CD4-positive, alpha-beta T cell treated with Interleukin-6 for 4 hours (primary cell): ENCODE measurements around the gene AFF2.
"Not testable (repeated sequence)": the region's sequence is repeated elsewhere in the genome, so short reads cannot be mapped to it uniquely, and the experiment has no call there.

Source experiments
- DNase-seq: peaks from one replicate; pipeline ENCODE4 v3.0.0-alpha.2; 2020; ENCODE audit warnings: mixed read lengths

Gene AFF2

DNA sequence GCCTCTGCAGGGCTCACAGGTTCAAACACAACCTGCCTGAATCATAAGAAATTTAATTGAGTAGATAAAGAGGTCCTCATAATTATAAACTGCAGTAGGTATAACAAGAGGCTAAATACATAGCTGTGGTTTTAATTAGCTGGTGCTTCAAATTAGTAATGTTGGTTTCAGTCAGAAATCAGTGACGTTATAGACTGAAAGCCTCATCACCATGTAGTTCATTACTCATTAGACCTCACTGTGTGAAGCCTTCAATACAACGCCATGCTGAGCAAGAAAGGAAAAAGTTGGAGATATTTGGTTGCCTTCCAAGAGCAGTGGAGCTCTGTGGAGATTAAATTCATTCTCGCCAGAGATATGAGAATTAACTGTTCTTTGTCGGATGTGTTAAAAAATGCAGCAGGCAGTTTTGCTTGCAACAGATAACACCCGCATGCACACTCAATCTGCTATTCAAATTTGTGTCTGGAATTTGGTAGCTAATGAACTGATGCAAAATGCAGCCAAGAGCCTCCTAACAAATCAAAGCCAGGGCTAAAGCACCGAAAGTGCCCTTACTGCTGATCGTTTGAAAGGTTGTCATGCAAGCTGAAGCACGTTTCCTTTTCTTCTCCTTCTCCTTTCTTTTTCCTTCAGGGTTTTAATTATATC, 148.9 kb downstream of the AFF2 start:
- no peak for DNase-seq

DNA sequence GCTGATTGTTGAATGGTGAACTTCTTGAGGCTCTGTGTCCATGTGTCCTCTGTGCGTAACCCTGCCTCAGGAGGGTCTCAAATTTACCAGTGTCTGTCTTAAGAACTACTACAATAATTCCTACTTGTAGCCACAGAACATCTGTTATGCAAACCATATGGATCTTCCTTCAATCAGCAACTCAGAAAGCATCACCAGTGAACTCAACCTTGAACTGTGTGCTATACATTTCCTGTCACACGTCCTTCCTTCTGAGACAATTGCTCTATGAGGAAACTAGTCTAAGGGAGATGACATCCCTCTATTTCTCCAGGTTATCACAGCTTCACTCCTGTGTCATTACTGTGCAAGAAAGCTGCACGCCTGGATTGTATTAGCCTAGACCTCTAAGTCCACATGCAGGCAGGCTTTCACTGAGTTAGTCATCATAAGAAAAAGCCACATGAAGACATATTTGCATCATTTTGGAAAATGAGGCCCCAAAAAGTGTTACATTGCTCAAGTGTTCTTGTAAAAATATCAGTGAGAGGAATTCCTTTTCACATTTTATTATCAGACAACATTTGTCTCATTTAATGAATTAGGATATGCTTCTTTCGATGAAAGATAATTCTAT, 157.8 kb downstream of the AFF2 start:
- no peak for DNase-seq

DNA sequence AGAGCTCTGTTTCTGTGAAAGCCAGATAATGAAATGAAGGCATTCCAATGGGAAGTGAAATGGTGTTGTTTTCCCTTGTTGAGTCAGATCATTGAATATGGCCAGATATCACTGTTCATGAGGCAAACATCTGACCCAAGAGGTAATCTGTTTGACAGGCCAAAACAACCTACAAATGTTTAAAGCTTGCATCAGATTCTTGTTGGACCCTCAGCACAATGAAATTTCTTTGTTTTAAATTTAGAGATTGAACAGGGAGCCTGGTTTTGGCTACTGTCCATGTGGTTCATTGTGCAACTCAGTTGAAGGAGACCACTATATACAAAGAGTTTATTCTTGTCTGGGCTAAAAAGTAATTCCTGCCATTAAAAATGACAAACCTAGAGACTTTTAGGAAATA, 159.1 kb downstream of the AFF2 start:
- DNase-seq, result no peak

DNA sequence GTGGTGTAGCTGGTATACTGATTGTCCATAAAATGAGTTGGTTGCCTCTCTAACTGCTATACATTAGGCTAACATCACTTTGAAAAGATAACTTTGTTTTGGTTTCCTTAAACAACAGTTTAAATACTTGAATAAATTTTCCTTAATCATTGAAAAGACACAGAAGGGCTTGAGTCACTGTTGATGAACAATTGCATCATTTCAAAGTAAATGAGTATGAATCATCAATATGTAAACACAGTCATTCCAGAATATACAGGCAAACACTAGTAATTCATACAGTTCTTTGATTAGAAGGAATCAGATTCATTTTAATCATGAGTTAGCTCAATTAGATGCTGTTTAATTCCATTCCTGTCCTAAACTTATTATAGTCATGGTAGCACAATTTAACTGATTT, 160.6 kb downstream of the AFF2 start:
- DNase-seq, result no peak

DNA sequence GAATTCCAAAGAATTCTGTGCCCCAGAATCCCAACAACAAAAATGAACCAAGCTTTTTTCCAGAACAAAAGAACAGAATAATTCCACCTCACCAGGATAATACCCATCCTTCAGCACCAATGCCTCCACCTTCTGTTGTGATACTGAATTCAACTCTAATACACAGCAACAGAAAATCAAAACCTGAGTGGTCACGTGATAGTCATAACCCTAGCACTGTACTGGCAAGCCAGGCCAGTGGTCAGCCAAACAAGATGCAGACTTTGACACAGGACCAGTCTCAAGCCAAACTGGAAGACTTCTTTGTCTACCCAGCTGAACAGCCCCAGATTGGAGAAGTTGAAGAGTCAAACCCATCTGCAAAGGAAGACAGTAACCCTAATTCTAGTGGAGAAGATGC, 161.6 kb downstream of the AFF2 start:
- no peak for DNase-seq

DNA sequence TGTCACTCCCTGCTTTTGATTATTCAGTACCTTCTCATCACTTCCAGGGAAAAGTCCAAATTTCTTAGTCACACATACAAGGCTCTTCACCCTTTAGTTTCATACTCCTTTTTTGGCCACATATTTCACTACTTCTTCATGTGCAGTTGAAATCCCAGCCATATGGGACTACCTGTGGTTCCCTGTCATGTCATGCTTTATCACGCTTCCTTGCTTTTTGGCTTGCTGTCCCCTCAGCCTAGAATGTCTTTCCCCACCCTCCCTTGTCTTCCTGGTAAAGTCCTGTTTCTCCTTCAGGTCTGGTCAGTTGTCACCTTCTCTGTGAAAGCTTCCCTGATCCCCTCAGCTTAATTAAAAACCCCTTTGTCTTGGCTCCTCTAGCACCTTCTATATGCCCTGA, 163.8 kb downstream of the AFF2 start:
- DNase-seq, result no peak

DNA sequence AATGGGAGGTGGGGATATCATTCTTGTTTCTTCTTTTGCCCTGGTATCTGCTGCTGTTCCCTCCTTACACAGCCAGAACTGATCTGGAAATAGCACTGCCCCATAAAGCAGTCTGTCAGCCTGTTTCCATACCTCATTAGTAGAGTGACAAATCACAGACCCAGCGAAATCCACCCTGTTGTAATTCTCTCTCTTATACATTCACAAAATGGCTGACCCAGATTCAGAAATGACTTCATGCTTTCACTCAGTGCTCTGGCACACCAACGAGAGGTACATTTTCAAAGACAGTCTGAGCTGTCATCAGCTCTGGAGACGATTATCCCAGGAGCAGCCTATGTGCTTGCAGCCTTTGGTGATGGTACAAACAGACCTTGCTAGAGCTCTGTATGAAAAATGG, 164.6 kb downstream of the AFF2 start:
- DNase-seq, result no peak

DNA sequence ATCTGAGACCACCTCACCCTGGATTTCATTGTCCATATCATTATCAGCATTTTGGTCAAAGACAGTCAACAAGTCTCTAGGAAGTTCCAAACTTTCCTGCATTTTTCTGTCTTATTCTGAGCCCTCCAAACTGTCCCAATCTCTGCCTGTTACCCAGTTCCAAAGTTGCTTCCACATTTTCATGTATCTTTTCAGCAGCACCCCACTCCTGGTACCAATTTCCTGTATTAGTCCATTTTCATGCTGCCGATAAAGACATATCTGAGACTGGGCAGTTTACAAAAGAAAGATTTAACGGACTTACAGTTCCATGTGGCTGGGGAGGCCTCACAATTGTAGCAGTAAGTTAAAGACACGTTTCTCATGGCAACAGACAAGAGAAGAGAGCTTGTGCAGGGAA, 168.8 kb downstream of the AFF2 start:
- not testable (repeated sequence) for DNase-seq

DNA sequence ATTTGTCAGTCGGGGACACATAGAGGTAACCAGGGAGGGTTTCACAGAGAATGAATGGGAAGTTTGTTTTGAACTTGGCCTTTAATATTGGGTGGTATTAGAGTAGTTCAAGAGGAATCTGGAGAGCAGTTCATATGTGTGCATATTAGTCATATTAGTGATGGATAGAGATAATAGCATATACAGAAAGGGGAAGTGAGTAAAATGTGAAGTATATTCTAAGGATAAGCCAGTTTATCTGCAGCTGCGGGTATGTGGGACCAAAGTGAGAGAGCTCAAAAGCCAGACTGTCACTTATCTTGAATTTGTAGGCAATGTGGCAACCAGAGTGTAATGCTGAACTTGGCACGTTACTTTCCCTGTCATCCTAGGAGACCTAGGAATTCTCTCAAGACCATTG, 169.9 kb downstream of the AFF2 start:
- DNase-seq, result no peak

DNA sequence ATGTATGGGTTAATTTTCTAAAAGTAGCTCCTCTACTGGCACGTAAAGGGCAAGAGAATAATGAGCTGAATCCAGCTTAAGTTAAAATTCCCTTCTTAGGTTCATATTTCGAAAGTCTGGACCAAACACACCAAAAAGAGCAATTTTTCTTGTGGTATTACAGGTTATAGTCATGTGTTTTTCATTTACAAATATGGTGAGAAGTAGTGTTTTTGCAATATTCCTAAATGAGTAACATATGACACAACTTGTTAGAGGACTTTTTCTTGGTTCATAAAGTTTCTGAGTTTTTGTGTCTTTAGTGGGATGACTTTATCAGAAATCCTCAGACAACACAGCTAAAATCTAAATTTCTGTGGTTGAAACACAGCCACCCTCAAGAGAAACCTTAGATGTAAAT, 172.1 kb downstream of the AFF2 start:
- DNase-seq, result no peak

DNA sequence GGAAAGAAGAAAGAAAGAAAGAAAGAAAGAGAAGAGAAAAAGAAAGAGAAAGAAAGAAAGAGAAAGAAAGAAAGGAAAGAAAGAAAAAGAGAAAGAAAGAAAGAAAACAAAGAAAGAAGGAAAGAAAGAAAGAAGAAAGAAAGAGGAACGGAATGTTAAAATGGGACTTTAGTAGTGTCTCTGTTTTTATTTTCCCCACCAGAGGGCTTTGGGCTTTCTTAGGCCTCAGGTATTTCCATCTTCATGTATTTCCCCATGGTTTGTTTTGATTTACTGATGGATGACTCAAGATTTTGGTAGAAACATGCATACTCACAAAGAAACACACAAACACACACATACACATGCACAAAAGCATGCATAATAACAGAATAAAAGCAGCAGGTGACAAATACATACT, 181.2 kb downstream of the AFF2 start:
- DNase-seq, result no peak

DNA sequence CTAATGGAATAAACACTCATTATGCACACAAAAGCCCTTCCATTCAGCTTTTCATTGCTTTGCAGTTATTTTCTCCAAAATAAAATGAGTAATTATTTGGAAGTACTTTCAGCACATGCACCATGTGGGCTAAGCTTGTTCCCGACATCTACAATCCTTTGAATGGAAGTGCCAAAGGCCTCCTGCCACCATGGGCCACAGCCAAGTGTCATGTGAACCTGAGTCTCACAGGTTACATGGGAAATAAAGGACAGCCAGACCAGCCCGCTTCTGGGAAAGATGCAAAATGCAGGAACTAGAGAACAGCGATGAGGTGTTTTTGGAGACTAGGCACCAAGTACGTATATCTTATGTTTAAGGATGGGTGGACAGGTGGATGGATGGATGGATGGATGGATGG, 181.8 kb downstream of the AFF2 start:
- DNase-seq, result no peak

DNA sequence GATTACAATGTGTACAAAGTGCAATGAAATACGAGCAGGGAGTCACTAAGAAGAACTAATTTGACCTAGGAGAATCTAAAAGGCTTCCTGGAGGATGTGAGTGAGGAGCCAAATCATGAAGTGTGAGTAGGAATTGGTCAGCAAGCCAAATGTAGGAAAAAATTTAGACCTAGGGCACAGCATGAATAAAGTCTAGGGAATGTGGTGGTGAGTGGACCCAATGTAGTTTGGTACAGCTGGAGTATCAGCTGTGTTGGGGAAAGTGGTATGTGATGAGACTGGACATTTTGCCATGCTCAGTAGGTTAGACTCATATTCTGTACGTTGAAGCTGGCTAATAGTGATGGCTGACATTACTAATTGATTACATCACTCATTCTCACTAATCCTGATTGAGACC, 191.0 kb downstream of the AFF2 start:
- DNase-seq, result no peak

DNA sequence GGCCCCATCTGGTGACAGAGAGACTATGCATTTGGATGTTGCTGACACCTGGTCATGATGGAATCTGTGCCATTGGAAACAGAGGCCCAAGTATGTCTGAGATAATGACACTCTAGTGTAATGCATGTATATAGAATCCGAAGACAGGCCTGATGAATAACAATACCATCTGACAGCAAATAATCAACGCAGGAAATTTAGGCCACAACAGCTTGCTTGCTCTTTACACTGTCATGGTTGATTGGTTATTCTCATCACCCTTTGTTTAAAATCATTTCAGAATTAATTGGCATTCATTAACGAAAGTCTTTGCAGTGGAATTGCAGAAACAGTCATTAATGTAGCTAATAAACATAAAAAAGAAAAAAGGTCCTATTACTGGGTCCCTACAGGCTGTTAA, 194.8 kb downstream of the AFF2 start:
- no peak for DNase-seq

DNA sequence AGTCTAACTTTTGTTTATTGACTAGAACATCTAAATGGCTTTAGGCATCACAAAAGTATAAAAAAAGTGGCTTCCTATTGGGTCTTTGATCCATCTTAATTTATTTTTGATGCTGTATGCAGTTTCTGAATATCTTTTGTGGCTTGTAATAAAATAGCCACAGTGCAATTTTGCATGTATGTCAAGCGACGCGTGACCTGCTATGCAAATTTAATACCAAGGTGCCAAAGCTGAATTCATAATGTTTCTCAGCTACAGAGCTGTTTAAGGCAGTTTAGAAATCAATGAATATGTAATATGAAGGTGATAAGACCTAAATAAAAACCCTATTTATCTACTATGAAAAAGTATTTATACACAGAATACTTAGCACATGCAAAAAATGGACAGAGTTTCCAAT, 197.8 kb downstream of the AFF2 start:
- DNase-seq, result no peak

DNA sequence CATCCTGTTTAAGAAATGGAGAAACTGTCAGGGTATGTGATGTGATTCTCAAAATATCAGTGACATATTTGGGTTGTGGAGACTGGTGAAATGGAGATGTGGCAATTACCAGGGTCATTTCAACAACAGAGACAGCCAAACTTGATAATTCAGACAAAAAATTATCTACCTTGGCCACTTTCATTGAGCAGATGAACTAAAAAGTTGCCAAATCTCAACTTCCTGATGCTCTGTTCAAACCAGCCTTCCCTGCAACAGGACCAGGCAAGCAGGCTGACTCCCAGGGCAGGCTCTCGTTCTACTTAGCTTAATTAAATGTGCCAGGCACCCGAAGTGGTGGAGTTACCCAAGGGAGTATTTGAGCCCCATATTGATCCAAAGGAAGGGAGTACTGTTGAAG, 199.6 kb downstream of the AFF2 start:
- DNase-seq, result no peak

DNA sequence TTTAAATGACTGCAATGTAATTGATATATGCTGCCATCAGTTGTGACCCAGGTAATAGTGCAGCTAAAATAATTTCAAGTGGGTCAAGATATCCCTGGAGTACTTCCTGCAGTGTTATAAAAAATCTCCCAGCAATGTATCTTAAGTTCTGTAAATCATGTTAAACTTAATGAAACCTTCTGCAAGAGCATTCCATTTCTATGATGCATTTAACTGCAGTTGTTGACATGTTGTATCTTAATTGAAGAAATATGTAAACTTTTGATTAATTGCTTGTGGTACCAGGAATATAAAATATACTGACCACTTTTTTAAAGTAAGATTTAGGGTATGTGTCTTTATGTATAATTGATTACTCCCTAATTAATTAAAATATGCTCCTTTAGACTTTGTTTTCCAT, 213.6 kb downstream of the AFF2 start:
- DNase-seq, result no peak

DNA sequence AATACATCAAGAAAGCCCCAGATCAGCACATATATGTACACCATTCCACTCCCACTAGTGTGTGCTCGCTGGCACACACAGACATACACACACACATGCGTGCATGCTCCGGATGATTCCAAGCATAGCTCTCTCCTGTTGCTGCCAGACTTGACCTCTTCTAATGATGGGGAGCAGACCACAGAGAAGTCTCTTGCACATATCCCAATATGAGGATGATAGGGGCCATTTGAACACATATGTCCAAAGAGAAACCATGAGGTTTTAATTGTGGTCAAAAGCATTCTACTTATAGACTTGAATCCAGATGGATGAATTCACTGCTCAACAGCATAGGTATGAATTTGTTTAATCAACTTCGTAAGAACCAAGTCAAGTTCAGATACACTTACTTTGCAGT, 214.9 kb downstream of the AFF2 start:
- no peak for DNase-seq

DNA sequence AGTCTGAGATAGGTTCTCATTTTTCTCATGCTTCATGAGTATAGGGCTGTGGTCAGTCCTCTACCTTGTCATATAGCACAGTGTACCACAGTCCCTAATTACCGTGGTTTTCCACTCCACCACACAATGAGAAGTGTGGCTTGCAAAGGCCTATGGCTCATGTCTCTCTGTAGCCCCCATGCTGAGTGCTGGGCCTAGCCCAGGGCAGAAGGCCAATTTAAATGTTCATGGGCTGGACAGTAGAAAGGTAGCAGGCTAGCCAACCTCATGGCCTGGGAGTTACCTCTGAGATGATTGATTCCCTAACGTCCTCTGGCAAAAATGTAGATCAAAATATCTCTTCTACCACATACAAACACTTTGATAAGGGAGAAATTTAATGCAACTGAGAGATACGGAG, 222.5 kb downstream of the AFF2 start:
- no peak for DNase-seq

DNA sequence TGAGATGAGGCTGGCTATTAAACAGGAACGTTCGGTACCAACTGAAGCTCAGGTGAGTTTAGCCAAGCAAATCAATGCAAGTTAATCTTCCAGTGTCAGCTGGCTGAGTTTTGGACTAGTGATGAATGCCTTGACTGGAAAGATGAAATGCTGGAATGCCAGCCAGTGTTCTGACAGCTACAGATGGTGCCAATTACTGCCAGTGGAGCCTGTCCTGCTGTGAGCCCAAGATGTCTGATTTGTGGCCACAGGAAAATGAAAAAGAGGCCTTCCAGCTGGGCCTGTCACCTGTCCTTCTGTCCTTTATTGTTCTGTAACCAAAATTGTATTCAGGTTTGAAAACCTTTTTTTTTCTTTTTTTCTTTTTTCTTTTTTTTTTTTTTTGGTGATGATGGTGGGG, 223.1 kb downstream of the AFF2 start:
- no peak for DNase-seq

DNA sequence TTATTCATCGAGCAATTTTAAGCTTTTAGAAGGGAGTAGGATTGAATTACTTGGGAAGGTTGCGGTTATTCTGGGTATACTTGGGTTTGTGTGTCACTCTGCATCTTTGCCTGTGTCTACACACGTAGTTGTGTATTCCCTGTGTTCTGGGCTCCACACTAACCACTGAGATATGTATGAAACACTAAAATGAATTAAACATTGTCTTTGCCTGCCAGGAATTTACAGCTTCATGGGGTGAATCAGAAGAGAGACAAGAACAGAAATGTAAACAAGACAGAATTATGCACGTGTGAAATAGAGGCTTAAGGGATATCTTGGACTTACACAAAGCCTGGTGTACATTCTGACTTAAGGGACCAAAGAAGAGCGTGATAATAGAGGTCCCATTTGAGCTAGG, 228.5 kb downstream of the AFF2 start:
- no peak for DNase-seq

DNA sequence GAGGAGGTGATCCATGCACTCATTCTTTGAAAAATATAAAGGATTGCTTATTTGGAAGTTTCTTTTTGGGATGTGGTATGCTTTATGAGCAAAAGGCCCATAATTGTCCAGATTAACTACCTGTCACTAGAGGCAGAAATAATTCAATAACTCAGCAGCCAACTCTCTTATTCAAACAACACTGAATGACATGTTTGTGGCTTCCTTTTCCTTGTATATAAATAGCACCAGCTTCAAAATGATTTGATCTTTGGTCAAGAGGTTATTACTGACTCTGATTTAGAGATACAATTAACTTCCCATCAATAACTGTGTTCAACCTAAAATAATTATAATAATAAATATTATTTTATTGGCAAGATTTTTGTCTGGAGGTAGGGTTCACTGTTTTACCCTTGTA, 232.3 kb downstream of the AFF2 start:
- DNase-seq, result no peak

DNA sequence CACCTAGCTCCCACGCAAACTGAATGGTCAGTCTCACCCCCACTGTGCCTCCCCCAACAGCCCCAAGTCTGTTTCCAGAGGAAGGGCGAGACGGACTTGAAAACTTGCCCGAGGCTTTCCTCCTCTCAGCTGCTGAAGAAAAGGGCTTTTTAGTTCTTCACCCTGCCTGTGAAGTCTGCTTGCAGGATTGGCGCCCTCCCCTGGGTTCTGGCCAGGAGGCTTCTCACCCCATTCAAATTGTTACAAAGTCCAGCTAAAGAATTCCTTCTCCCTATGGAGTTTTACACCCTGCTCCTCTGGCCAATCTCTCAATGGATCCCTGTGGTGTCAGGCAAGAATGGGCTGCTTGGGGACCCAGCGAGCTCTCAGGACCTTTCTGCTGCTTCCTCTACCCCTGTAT, 241.0 kb downstream of the AFF2 start:
- DNase-seq, result no peak

DNA sequence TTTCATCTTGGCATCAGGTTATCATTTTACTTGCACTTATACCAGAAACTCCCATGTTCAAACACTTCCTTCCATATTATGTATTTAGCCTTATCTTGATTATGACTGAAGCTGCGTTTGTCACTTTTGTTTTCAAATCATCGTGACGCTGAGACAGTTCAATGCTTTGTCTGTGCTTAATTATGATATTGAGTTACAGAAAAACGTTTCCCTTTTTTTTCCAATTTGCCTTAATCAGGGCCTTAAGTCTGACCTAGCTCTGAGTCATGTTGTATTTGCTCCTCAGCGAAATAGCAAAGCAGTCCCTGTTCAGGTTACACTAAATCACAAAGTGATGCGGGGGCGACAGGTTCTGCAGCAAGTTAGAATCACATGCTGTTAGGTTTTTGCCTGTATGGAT, 254.7 kb downstream of the AFF2 start:
- DNase-seq, result no peak

DNA sequence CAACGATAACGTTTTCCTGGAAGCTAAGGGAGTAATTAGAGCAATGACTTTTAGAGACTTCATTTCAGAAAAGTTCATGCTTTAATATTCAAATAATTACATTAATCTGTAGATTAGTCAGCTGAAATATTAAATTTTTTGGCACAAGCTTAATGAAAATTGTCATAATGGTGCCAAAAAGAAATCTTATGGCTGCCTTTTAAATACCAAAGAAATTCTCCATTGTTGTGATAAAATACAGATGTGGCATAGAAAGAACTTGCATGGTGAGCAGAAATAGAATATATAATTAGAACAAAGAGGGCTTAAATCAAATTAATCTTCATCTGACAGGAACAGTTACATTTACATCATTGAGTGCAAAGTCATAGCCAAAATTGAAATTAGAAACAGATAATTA, 263.5 kb downstream of the AFF2 start:
- no peak for DNase-seq
